Measurements from ENCODE around the gene LIME1. TPM values are rescaled to one million over a fixed set of nuclear protein-coding genes. Genes with fewer than 3 reads are reported as not detected.

Gene LIME1
- total RNA-seq, 1 donor from 2014 or later: 16.6 TPM

DNA sequence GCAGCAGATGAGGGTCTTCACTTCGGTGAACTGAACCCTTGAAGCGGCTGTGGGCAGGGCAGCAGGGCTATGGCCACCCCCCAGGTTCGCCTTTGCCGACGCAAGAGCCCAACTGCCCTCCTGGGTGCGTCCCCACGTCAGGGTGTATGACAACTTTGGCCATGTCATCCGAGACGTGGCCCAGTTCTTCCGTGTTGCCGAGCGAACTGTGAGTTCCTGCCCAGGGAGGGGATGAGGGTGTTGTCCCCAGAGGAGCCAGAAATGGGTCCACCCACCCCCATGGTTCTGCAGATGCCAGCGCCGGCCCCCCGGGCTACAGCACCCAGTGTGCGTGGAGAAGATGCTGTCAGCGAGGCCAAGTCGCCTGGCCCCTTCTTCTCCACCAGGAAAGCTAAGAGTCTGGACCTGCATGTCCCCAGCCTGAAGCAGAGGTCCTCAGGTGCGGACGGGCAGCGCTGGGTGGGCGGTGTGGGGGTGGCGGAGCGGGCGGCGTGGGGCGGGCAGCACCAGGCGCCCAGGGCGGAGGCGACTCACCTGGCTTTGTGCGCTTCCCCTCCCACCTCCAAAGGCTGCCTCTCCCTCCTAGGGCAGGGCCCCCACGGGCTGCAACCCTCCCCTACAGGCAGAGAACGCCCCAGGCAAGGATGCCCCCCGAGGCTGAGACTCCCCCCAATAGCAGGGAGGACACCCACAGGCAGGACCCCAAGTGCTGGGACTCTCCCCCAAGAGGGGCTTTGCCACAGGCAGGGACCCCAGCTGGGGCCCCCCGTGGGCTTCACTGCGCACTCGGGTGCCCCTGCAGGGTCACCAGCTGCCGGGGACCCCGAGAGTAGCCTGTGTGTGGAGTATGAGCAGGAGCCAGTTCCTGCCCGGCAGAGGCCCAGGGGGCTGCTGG lies 46.2 kb upstream of the LIME1 start:
- Mint-ChIP-seq H3K27ac (ENCODE audit: unreplicated experiment) (no peak overlapping the region), H3K4me3 (ENCODE audit: unreplicated experiment) (no peak overlapping the region), H3K27me3 (ENCODE audit: unreplicated experiment) (peaks cover 7% of the 10 kb centered on the region), H3K4me1 (ENCODE audit: low read depth, unreplicated experiment) (no peaks in the 10 kb centered on the region), H3K36me3 (ENCODE audit: unreplicated experiment) (no peaks in the 10 kb centered on the region), H3K9me3 (ENCODE audit: unreplicated experiment) (peaks cover 6% of the 10 kb centered on the region)
- no peak for DNase-seq
- no peak for TF ChIP-seq CTCF (IDR thresholded peaks at IDR 0.05; ENCODE audit: partially characterized antibody, unreplicated experiment)

DNA sequence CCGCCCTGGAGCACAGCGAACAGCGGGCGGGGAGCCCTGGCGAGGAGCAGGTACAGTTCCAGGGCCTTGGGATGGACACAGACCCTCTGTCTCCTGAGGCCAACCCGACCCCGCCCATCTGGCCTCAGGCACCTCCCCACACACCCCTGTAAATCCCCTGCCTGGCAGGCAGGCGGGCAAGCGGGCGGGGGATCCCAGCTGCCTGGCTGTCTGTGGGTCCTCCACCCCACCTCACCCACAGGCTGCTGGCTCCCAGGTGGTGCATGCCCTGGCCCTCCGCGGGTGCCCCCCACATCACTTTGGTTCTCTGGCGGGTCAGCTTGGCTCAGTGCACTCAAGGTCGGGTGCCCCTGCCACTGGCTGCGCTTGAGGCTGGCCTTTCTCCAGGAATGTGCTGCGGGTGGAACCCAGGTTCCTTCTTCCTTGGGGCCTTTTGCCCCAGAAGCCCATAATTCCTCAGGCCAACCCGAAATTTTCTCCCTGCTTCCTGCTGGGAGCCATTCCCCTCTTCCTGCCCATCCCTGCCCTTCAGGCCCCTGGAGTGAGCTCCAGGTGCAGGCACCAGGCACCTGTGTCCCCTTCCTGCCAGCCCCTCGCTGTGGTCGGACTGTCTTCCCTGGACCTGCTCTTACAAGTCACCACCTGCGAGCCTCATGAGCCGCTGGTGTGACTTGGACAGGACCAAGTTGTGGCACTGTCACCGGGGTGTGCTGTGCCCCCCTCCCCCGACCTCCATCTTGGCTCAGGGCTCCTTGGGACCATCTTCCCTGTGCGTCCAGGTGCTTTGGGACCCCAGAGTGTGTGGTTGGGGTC lies 45.4 kb upstream of the LIME1 start:
- H3K4me3 Mint-ChIP-seq (ENCODE audit: unreplicated experiment): no peak overlapping the region
- no peak for TF ChIP-seq CTCF (IDR thresholded peaks at IDR 0.05; ENCODE audit: partially characterized antibody, unreplicated experiment)
- peaks cover 7% of the 10 kb centered on the region for H3K27me3 Mint-ChIP-seq (ENCODE audit: unreplicated experiment)

DNA sequence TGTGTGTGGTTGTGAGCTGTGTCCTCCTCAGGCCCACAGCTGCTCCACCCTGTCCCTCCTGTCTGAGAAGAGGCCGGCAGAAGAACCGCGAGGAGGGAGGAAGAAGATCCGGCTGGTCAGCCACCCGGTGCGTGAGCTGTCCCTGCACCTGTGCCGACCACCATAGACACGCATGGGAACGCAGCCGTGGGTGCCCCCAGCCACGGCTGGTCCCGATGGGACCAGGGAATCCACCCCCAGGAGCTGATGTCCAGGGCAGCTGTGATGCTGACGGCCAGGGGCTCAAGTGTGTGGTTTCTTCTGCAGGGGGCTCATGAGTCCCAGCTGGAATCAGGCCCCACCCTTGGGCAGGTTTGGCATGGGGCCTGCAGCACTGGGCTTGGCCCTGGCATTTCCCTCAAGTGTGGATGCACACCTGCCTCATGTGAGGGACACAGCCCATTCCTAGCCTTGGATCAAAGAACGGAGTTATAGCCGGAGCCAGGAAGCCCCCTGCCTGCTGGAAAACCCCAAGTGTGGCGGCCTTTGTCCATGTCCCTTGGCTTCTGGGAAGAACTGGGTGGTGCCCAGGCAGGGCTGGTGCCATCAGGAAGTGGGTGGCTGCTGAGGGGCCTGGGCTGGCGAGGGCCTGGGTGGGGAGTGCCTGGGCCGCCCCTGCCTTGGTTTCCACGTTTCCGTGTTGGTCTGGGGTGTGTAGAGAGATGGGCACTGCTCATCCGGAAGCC lies 44.6 kb upstream of the LIME1 start:
- H3K36me3 Mint-ChIP-seq (ENCODE audit: unreplicated experiment): no peaks in the 10 kb centered on the region
- TF ChIP-seq CTCF (IDR thresholded peaks at IDR 0.05; ENCODE audit: partially characterized antibody, unreplicated experiment): no peak
- DNase-seq: peak; percentile 7
- peaks cover 3% of the 10 kb centered on the region for H3K9me3 Mint-ChIP-seq (ENCODE audit: unreplicated experiment)
- no peak overlapping the region for H3K27ac Mint-ChIP-seq (ENCODE audit: unreplicated experiment)
- H3K4me3 Mint-ChIP-seq (ENCODE audit: unreplicated experiment): no peak overlapping the region
- peaks cover 7% of the 10 kb centered on the region for H3K27me3 Mint-ChIP-seq (ENCODE audit: unreplicated experiment)
- no peaks in the 10 kb centered on the region for H3K4me1 Mint-ChIP-seq (ENCODE audit: low read depth, unreplicated experiment)

More for the DNA sequence above, 45.4 kb upstream of the LIME1 start:
- DNase-seq: peak; percentile 26
- Mint-ChIP-seq H3K36me3 (ENCODE audit: unreplicated experiment) (no peaks in the 10 kb centered on the region), H3K27ac (ENCODE audit: unreplicated experiment) (no peak overlapping the region), H3K9me3 (ENCODE audit: unreplicated experiment) (peaks cover 3% of the 10 kb centered on the region), H3K4me1 (ENCODE audit: low read depth, unreplicated experiment) (no peaks in the 10 kb centered on the region)

DNA sequence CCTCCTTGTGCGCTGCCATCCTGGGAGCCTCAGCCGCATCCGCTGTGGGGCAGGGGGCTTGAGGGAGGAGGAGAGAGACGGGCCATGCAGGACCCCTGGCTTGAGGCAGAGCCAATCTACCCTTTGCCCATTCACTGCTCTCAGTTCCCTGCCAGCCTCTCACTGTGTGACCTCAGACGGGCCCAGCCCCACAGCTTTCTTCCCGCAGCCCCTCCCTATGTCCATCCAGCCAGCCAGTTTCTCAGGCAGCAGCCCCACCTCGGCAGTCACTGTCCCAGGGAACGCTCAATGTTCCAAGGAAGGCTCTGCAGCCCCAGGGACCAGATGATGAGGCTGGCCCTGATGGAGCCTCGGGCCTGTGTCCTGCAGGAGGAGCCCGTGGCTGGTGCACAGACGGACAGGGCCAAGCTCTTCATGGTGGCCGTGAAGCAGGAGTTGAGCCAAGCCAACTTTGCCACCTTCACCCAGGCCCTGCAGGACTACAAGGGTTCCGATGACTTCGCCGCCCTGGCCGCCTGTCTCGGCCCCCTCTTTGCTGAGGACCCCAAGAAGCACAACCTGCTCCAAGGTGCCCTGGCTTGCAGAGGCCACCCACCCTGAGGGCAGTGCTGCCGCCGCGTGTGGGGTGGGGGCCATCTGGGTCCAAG lies 43.9 kb upstream of the LIME1 start:
- Mint-ChIP-seq H3K27me3 (ENCODE audit: unreplicated experiment) (peaks cover 9% of the 10 kb centered on the region), H3K4me3 (ENCODE audit: unreplicated experiment) (no peak overlapping the region), H3K36me3 (ENCODE audit: unreplicated experiment) (no peaks in the 10 kb centered on the region), H3K27ac (ENCODE audit: unreplicated experiment) (no peak overlapping the region), H3K9me3 (ENCODE audit: unreplicated experiment) (peaks cover 3% of the 10 kb centered on the region), H3K4me1 (ENCODE audit: low read depth, unreplicated experiment) (no peaks in the 10 kb centered on the region)
- no peak for DNase-seq
- no peak for TF ChIP-seq CTCF (IDR thresholded peaks at IDR 0.05; ENCODE audit: partially characterized antibody, unreplicated experiment)
